ENCODE measurements around the gene TRDN.

TRDN gene

DNA sequence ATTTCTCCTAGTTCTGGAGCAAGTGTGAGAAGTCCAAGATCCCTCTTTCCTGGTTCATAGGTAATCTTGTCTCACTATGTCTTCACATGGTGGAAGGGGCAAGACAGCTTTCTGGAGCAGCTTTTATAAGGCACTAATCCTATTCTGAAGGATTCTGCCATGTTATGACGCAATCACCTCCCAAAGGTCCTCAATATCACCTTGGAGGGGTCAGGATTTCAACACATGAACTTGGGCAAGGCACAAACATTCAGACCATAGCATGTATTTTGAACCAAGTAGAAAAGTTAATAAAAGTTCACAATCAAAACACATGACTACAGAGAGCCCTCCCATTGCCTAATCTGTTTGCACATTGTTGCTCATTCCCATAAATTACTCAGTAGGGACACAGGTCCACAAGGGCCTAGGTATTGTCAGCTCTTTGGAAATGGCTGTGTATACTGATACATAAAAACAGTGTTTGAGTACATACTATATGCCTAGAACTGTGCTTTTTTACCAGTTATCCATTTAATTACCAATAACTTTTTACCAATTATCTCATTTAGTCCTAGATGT is 11.3 kb upstream of the TRDN start:
- no peak for ATAC-seq
- TF ChIP-seq ZC3H10 (CRISPR knock-in tag; IDR thresholded peaks at IDR 0.05) (no peak), SNAI2 (CRISPR knock-in tag; IDR thresholded peaks at IDR 0.05) (no peak)

- TF ChIP-seq ARNTL (CRISPR knock-in tag; IDR thresholded peaks at IDR 0.05; ENCODE audit: borderline replicate concordance, low read depth) (no peak), RARB (CRISPR knock-in tag; IDR thresholded peaks at IDR 0.05) (no peak), ISL1 (CRISPR knock-in tag; IDR thresholded peaks at IDR 0.05) (no peak), ZFP3 (CRISPR knock-in tag; IDR thresholded peaks at IDR 0.05) (no peak), POU6F1 (CRISPR knock-in tag; IDR thresholded peaks at IDR 0.05; ENCODE audit: borderline replicate concordance, low read depth) (no peak), PPARA (CRISPR knock-in tag; IDR thresholded peaks at IDR 0.05; ENCODE audit: borderline replicate concordance) (no peak), TOX (CRISPR knock-in tag; IDR thresholded peaks at IDR 0.05; ENCODE audit: borderline replicate concordance) (no peak), TSHZ2 (CRISPR knock-in tag; IDR thresholded peaks at IDR 0.05) (no peak), ZNF565 (CRISPR knock-in tag; conservative IDR thresholded peaks at IDR 0.05; ENCODE audit: low read depth) (no peak), ZNF8 (CRISPR knock-in tag; IDR thresholded peaks at IDR 0.05) (no peak), SNAI2 (CRISPR knock-in tag; IDR thresholded peaks at IDR 0.05) (no peak), OSR1 (CRISPR knock-in tag; IDR thresholded peaks at IDR 0.05) (no peak), CSRNP3 (CRISPR knock-in tag; IDR thresholded peaks at IDR 0.05) (no peak), CSDC2 (CRISPR knock-in tag; IDR thresholded peaks at IDR 0.05) (no peak), ZFP30 (CRISPR knock-in tag; IDR thresholded peaks at IDR 0.05) (no peak), GLIS3 (CRISPR knock-in tag; IDR thresholded peaks at IDR 0.05) (no peak), BACH2 (CRISPR knock-in tag; IDR thresholded peaks at IDR 0.05; ENCODE audit: borderline replicate concordance) (no peak), TCF4 (CRISPR knock-in tag; IDR thresholded peaks at IDR 0.05; ENCODE audit: borderline replicate concordance) (no peak)
- TF ChIP-seq, protein P1, sequence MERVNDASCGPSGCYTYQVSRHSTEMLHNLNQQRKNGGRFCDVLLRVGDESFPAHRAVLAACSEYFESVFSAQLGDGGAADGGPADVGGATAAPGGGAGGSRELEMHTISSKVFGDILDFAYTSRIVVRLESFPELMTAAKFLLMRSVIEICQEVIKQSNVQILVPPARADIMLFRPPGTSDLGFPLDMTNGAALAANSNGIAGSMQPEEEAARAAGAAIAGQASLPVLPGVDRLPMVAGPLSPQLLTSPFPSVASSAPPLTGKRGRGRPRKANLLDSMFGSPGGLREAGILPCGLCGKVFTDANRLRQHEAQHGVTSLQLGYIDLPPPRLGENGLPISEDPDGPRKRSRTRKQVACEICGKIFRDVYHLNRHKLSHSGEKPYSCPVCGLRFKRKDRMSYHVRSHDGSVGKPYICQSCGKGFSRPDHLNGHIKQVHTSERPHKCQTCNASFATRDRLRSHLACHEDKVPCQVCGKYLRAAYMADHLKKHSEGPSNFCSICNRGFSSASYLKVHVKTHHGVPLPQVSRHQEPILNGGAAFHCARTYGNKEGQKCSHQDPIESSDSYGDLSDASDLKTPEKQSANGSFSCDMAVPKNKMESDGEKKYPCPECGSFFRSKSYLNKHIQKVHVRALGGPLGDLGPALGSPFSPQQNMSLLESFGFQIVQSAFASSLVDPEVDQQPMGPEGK (CRISPR knock-in tag; IDR thresholded peaks at IDR 0.05; ENCODE audit: borderline replicate concordance), result no peak
- TF ChIP-seq, protein P2, sequence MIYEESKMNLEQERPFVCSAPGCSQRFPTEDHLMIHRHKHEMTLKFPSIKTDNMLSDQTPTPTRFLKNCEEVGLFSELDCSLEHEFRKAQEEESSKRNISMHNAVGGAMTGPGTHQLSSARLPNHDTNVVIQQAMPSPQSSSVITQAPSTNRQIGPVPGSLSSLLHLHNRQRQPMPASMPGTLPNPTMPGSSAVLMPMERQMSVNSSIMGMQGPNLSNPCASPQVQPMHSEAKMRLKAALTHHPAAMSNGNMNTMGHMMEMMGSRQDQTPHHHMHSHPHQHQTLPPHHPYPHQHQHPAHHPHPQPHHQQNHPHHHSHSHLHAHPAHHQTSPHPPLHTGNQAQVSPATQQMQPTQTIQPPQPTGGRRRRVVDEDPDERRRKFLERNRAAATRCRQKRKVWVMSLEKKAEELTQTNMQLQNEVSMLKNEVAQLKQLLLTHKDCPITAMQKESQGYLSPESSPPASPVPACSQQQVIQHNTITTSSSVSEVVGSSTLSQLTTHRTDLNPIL (CRISPR knock-in tag; IDR thresholded peaks at IDR 0.05; ENCODE audit: low read depth), result no peak
- no peak for ATAC-seq
Measured at GRCh38 chr6:123641497-123641896, 4.7 kb upstream of the TRDN start.

DNA sequence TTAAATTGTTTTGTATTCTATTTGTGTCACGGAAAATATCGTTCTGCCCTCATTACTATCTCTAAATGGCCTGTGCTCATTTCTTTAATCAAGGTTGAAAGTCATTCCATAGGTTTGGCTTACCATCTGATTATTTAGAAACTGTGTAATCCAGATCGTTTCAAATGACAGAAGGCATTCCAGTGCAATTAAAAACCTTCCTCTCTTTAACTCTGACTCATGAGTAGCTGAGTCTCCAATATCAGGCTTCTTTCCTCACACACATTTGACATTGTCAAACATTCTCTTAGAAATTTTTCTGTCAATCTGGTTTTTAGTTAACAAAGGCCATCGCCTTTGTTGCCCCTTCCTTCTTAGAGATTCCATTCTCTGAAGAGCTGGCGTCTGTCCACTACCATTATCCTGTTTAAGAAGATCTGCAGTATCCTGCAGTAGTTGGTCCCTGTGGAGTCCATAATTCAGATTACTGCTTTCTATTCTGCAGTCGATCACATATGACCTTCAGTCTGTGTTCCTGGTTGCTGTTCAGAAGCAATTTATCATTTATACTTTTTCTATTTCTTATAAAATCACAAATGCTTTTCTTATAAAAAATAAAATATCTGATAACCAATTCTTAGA is 3.9 kb upstream of the TRDN start:
- ATAC-seq, result no peak
- no peak for TF ChIP-seq ZNF8 (CRISPR knock-in tag; IDR thresholded peaks at IDR 0.05)
- no peak for TF ChIP-seq OSR1 (CRISPR knock-in tag; IDR thresholded peaks at IDR 0.05)
- TF ChIP-seq ESRRG (CRISPR knock-in tag; IDR thresholded peaks at IDR 0.05), result no peak
- TF ChIP-seq ZFP30 (CRISPR knock-in tag; IDR thresholded peaks at IDR 0.05), result no peak
- TF ChIP-seq, protein P2 (CRISPR knock-in tag; IDR thresholded peaks at IDR 0.05; ENCODE audit: low read depth), result no peak
- TF ChIP-seq SNAI2 (CRISPR knock-in tag; IDR thresholded peaks at IDR 0.05), result no peak
- no peak for TF ChIP-seq TOX (CRISPR knock-in tag; IDR thresholded peaks at IDR 0.05; ENCODE audit: borderline replicate concordance)
- no peak for TF ChIP-seq ZNF70 (CRISPR knock-in tag; IDR thresholded peaks at IDR 0.05)
- TF ChIP-seq RARB (CRISPR knock-in tag; IDR thresholded peaks at IDR 0.05), result no peak
- no peak for TF ChIP-seq ZNF565 (CRISPR knock-in tag; conservative IDR thresholded peaks at IDR 0.05; ENCODE audit: low read depth)
- no peak for TF ChIP-seq ISL1 (CRISPR knock-in tag; IDR thresholded peaks at IDR 0.05)
- TF ChIP-seq BACH2 (CRISPR knock-in tag; IDR thresholded peaks at IDR 0.05; ENCODE audit: borderline replicate concordance), result no peak
- no peak for TF ChIP-seq TCF4 (CRISPR knock-in tag; IDR thresholded peaks at IDR 0.05; ENCODE audit: borderline replicate concordance)
- TF ChIP-seq ARNTL (CRISPR knock-in tag; IDR thresholded peaks at IDR 0.05; ENCODE audit: borderline replicate concordance, low read depth), result no peak
- no peak for TF ChIP-seq ZFP3 (CRISPR knock-in tag; IDR thresholded peaks at IDR 0.05)
- no peak for TF ChIP-seq PPARA (CRISPR knock-in tag; IDR thresholded peaks at IDR 0.05; ENCODE audit: borderline replicate concordance)
- TF ChIP-seq, protein P1 (CRISPR knock-in tag; IDR thresholded peaks at IDR 0.05; ENCODE audit: borderline replicate concordance), result no peak

All from SK-N-SH treated with all-trans-retinoic acid at 6 μM for 48 hours (cell line).